Panc1 (cell line): ENCODE measurements around the gene AKAP13. TPM values are rescaled to one million over a fixed set of nuclear protein-coding genes. Genes with fewer than 3 reads are reported as not detected.

ENCODE experiments used
- ATAC-seq: fragments of 200-7000 bp; cut with Tn5 transposase; 2 replicates; pipeline ENCODE4 v1.9.1; 2020; ENCODE audit warnings: mild to moderate bottlenecking, moderate library complexity
- BruUV-seq: library from RNA; stranded (reverse); fragments of 400-500 nt; replicated peaks from 2 replicates; lab custom pipeline; 2021; lab: Mats Ljungman, UMichigan
- CTCF ChIA-PET: fragments of 300-600 bp; sonication (Branson Sonifier 250); formaldehyde crosslinking; loops from one replicate; lab custom pipeline; 2022; ENCODE audit warnings: antibody characterized with exemption; lab: Charles Lee
- POLR2A ChIA-PET: fragments of 300-600 bp; sonication (Branson Sonifier 250); formaldehyde crosslinking; loops from one replicate; lab custom pipeline; 2022; ENCODE audit warnings: antibody characterized with exemption; lab: Charles Lee
- DNase-seq: peaks from one replicate; pipeline ENCODE4 v3.0.0-alpha.2; 2010; ENCODE audit warnings: low read depth, low spot score
- H3K27ac ChIP-seq: 2 replicates; pipeline ENCODE4 v1.5.1; 2011; ENCODE audit warnings: mild to moderate bottlenecking, low read length, inconsistent platforms
- H3K27me3 ChIP-seq: fragments of 200-500 bp; sonication (Bioruptor generic); 2 replicates; pipeline ENCODE4 v1.6.0; 2014; ENCODE audit warnings: low read length, inconsistent platforms; ENCODE audit not compliant: control insufficient read depth, insufficient read depth
- H3K36me3 ChIP-seq: fragments of 200-500 bp; sonication (Bioruptor generic); 2 replicates; pipeline ENCODE4 v1.5.1; 2014; ENCODE audit warnings: inconsistent platforms, mild to moderate bottlenecking, low read length, moderate library complexity; ENCODE audit not compliant: control insufficient read depth, insufficient read depth
- H3K4me1 ChIP-seq: 2 replicates; pipeline ENCODE4 v1.5.1; 2011; ENCODE audit warnings: inconsistent platforms, mild to moderate bottlenecking, low read length, moderate library complexity; ENCODE audit not compliant: control insufficient read depth, insufficient read depth
- H3K4me3 ChIP-seq, 2 experiments: 2 replicates each; pipeline ENCODE4 v1.5.1; 2011 to 2012; ENCODE audit warnings: low read depth in 2 of 2, low read length in 2 of 2, mild to moderate bottlenecking in 2 of 2, inconsistent platforms in 1 of 2, moderate library complexity in 1 of 2
- H3K9me3 ChIP-seq: fragments of 200-500 bp; sonication (Bioruptor generic); 2 replicates; pipeline ENCODE4 v1.5.1; 2014; ENCODE audit warnings: low read depth, mild to moderate bottlenecking, inconsistent platforms, low read length, moderate library complexity; ENCODE audit not compliant: control insufficient read depth, insufficient read depth
- CTCF ChIP-seq: fragments of 450-650 bp; IDR thresholded peaks from 2 replicates; pipeline ENCODE4 v1.5.1; 2017; ENCODE audit warnings: mild to moderate bottlenecking
- POLR2AphosphoS5 ChIP-seq: IDR thresholded peaks from 2 replicates; pipeline ENCODE4 v1.6.1; 2012; ENCODE audit warnings: mild to moderate bottlenecking, low read depth, low read length, moderate library complexity
- REST ChIP-seq, 2 experiments: IDR thresholded peaks; 2 replicates each; pipeline ENCODE4 v1.6.1; 2011 to 2012; ENCODE audit warnings: low read depth in 2 of 2, control low read depth in 1 of 2, low read length in 1 of 2, mild to moderate bottlenecking in 1 of 2, moderate library complexity in 1 of 2; ENCODE audit not compliant: insufficient read depth in 1 of 2
- SIN3A ChIP-seq: IDR thresholded peaks from 2 replicates; pipeline ENCODE4 v1.6.1; 2012; ENCODE audit warnings: low read depth, mild to moderate bottlenecking, low read length, moderate library complexity, borderline replicate concordance; ENCODE audit not compliant: insufficient read depth
- TCF7L2 ChIP-seq: IDR thresholded peaks from 2 replicates; pipeline ENCODE4 v1.6.1; 2011; ENCODE audit warnings: mild to moderate bottlenecking, low read depth, low read length, inconsistent platforms
- in situ Hi-C: cut with HindIII; loops from 2 replicates; pipeline ENCODE4 v1.10.0; 2016; ENCODE audit warnings: low sequenced_read_pairs, low pct_unique_long_range_greater_than_20kb
- intact Hi-C: fragments of 100-400 bp; cut with micrococcal nuclease; formaldehyde crosslinking; loops from one replicate; pipeline ENCODE4 v1.10.0; 2022; ENCODE audit not compliant: unreplicated experiment
- total RNA-seq: library from RNA; stranded (reverse); gene quantifications from one replicate; pipeline ENCODE4 v1.2.1, GENCODE V29; 2021; ENCODE audit not compliant: unreplicated experiment

AKAP13 gene
- total RNA-seq, 1 experiment from 2014 or later: 94.2 TPM

- no peak for DNase-seq
- H3K36me3 ChIP-seq: peaks cover 3% of the 10 kb centered on the region; the same call in 1 of the 2 replicates
- intact Hi-C loops: no loop called here
- H3K27me3 ChIP-seq: no peaks in the 10 kb centered on the region
- ATAC-seq: no peak
- no TSS peak for BruUV-seq
- H3K4me3 ChIP-seq: no peak overlapping the region
- CTCF ChIA-PET: no interaction called here
- no peaks in the 10 kb centered on the region for H3K9me3 ChIP-seq
- in situ Hi-C loops: no loop called here
- H3K27ac ChIP-seq: no peak overlapping the region
- TF ChIP-seq SIN3A (no peak), POLR2AphosphoS5 (no peak), CTCF (no peak), REST (IDR thresholded peaks at IDR 0.05; ENCODE audit: insufficient read depth in 1 of 2, low read depth in 2 of 2, low read length in 1 of 2) (no peak), TCF7L2 (no peak)
- POLR2A ChIA-PET: no interaction called here
- H3K4me1 ChIP-seq: peaks cover 10% of the 10 kb centered on the region
Measured at GRCh38 chr15:85711580-85712192, 331.3 kb downstream of the AKAP13 start.

GRCh38 chr15:85716261-85716660, 335.9 kb downstream of the AKAP13 start:
- in situ Hi-C loops (no loop called here), intact Hi-C loops (no loop called here)
- ChIA-PET CTCF (no interaction called here), POLR2A (no interaction called here)
- Histone ChIP-seq H3K27me3 (no peaks in the 10 kb centered on the region), H3K27ac (no peak overlapping the region), H3K36me3 (peaks cover 9% of the 10 kb centered on the region; the same call in 1 of the 2 replicates), H3K4me1 (no peaks in the 10 kb centered on the region), H3K9me3 (no peaks in the 10 kb centered on the region), H3K4me3 (no peak overlapping the region)
- no TSS peak for BruUV-seq
- ATAC-seq: no peak
- TF ChIP-seq REST (IDR thresholded peaks at IDR 0.05; ENCODE audit: insufficient read depth in 1 of 2, low read depth in 2 of 2, low read length in 1 of 2) (no peak), POLR2AphosphoS5 (no peak), TCF7L2 (no peak), SIN3A (no peak), CTCF (no peak)
- no peak for DNase-seq
